Natural killer cell (primary cell): ENCODE measurements around the gene ANKRD40. TPM values are rescaled to one million over a fixed set of nuclear protein-coding genes. Genes with fewer than 3 reads are reported as not detected.

Experiments
- ATAC-seq, 3 donors: fragments of 150-1000 bp in 2 of 3; fragments of 200-7000 bp in 1 of 3; cut with Tn5 transposase; 1 replicate in 1 of 3; 2 replicates in 2 of 3; pipeline ENCODE4 v1.10.0; 2021; ENCODE audit warnings: mild to moderate bottlenecking in 2 of 3, moderate library complexity in 2 of 3
- DNase-seq, 2 donors: peaks; one replicate each; pipeline versions ENCODE4 v3.0.0 to v3.0.0-alpha.2; 2013 to 2021; ENCODE audit warnings: mixed read lengths in 1 of 2
- H3K27ac ChIP-seq: one replicate; pipeline ENCODE4 v1.5.1; 2013; ENCODE audit warnings: mild to moderate bottlenecking, low read length
- H3K27me3 ChIP-seq: one replicate; pipeline ENCODE4 v1.6.1; 2013; ENCODE audit warnings: low read length; ENCODE audit not compliant: control insufficient read depth, insufficient read depth
- H3K36me3 ChIP-seq: one replicate; pipeline ENCODE4 v1.6.1; 2013; ENCODE audit warnings: low read length; ENCODE audit not compliant: control insufficient read depth, insufficient read depth
- H3K4me1 ChIP-seq: one replicate; pipeline ENCODE4 v1.6.1; 2013; ENCODE audit warnings: low read length; ENCODE audit not compliant: control insufficient read depth, insufficient read depth
- H3K4me3 ChIP-seq: one replicate; pipeline ENCODE4 v1.5.1; 2013; ENCODE audit warnings: low read length
- H3K9me3 ChIP-seq: one replicate; pipeline ENCODE4 v1.6.1; 2013; ENCODE audit warnings: low read length; ENCODE audit not compliant: control insufficient read depth, insufficient read depth
- H3K27ac Mint-ChIP-seq, 2 donors: one replicate each; pipeline ENCODE4 v1.8.0; 2022; ENCODE audit warnings: mild to moderate bottlenecking in 2 of 2, mixed read lengths in 2 of 2, moderate library complexity in 1 of 2
- H3K27me3 Mint-ChIP-seq, 2 donors: one replicate each; pipeline ENCODE4 v1.8.0; 2022; ENCODE audit warnings: low read depth in 2 of 2, mixed read lengths in 2 of 2
- H3K36me3 Mint-ChIP-seq: one replicate; pipeline ENCODE4 v1.8.0; 2022; ENCODE audit warnings: mixed read lengths
- H3K4me1 Mint-ChIP-seq, 2 donors: one replicate each; pipeline ENCODE4 v1.8.0; 2022; ENCODE audit warnings: mixed read lengths in 2 of 2
- H3K4me3 Mint-ChIP-seq: one replicate; pipeline ENCODE4 v1.8.0; 2022; ENCODE audit warnings: mild to moderate bottlenecking, moderate library complexity, mixed read lengths
- H3K9me3 Mint-ChIP-seq, 2 donors: one replicate each; pipeline ENCODE4 v1.8.0; 2022; ENCODE audit warnings: mixed read lengths in 2 of 2
- WGBS: methylation state at CpG from one replicate; pipeline ENCODE4 v1.1.7; 2013; ENCODE audit warnings: missing lambda C conversion rate; ENCODE audit not compliant: insufficient coverage; 5-methylcytosine and 5-hydroxymethylcytosine counted together
- intact Hi-C: fragments of 100-400 bp; cut with micrococcal nuclease; formaldehyde crosslinking; loops from one replicate; pipeline ENCODE4 v1.14.2; 2022
- total RNA-seq, 4 donors: library from RNA; stranded (reverse); fragments of 120-200 nt in 1 of 4; gene quantifications; one replicate each; pipeline versions ENCODE4 v1.2.3 to v1.2.4, GENCODE V29; 2013 to 2022
- TF ChIP-seq, protein P1 (sequence below): fragments of 200-600 bp; IDR thresholded peaks from one replicate; pipeline ENCODE4 v1.8.0; 2022; ENCODE audit warnings: antibody characterized with exemption

The ANKRD40 gene
- total RNA-seq, 3 donors from 2014 or later (not counting 1 experiment from before 2014, with no cell fraction given), result 22.1 to 32.0 (median 30.8) TPM

GRCh38 chr17:50663812-50664374 lies 43.8 kb downstream of the ANKRD40 start:
- H3K9me3 ChIP-seq, result no peaks in the 10 kb centered on the region
- H3K4me3 Mint-ChIP-seq, result no peak overlapping the region
- H3K4me1 Mint-ChIP-seq, result peaks cover 0 to 7% of the 10 kb centered on the region in 2 donors
- ATAC-seq (no peak), DNase-seq (no peak)
- no peaks in the 10 kb centered on the region for H3K36me3 ChIP-seq
- no peaks in the 10 kb centered on the region for H3K27me3 ChIP-seq
- no peak overlapping the region for H3K4me3 ChIP-seq
- no peak overlapping the region for H3K27ac Mint-ChIP-seq
- peaks cover 0 to 6% of the 10 kb centered on the region in 2 donors for H3K27me3 Mint-ChIP-seq
- intact Hi-C loops, result no loop called here
- no peaks in the 10 kb centered on the region for H3K4me1 ChIP-seq
- 78% methylated on average over 10 of the region's 10 CpGs for WGBS
- no peak overlapping the region for H3K27ac ChIP-seq
- H3K9me3 Mint-ChIP-seq, result no peaks in the 10 kb centered on the region
- no peaks in the 10 kb centered on the region for H3K36me3 Mint-ChIP-seq
- TF ChIP-seq, protein P1, sequence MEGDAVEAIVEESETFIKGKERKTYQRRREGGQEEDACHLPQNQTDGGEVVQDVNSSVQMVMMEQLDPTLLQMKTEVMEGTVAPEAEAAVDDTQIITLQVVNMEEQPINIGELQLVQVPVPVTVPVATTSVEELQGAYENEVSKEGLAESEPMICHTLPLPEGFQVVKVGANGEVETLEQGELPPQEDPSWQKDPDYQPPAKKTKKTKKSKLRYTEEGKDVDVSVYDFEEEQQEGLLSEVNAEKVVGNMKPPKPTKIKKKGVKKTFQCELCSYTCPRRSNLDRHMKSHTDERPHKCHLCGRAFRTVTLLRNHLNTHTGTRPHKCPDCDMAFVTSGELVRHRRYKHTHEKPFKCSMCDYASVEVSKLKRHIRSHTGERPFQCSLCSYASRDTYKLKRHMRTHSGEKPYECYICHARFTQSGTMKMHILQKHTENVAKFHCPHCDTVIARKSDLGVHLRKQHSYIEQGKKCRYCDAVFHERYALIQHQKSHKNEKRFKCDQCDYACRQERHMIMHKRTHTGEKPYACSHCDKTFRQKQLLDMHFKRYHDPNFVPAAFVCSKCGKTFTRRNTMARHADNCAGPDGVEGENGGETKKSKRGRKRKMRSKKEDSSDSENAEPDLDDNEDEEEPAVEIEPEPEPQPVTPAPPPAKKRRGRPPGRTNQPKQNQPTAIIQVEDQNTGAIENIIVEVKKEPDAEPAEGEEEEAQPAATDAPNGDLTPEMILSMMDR, result no peak

GRCh38 chr17:50662632-50663225 lies 45.0 kb downstream of the ANKRD40 start:
- no peaks in the 10 kb centered on the region for H3K9me3 Mint-ChIP-seq
- Histone ChIP-seq H3K9me3 (no peaks in the 10 kb centered on the region), H3K27ac (no peak overlapping the region), H3K4me1 (no peaks in the 10 kb centered on the region), H3K36me3 (no peaks in the 10 kb centered on the region), H3K4me3 (no peak overlapping the region), H3K27me3 (no peaks in the 10 kb centered on the region)
- no peaks in the 10 kb centered on the region for H3K36me3 Mint-ChIP-seq
- peaks cover 0 to 6% of the 10 kb centered on the region in 2 donors for H3K27me3 Mint-ChIP-seq
- no peak overlapping the region for H3K4me3 Mint-ChIP-seq
- peaks cover 0 to 7% of the 10 kb centered on the region in 2 donors for H3K4me1 Mint-ChIP-seq
- TF ChIP-seq, protein P1, result no peak
- no peak overlapping the region for H3K27ac Mint-ChIP-seq
- no peak for ATAC-seq
- intact Hi-C loops, result no loop called here
- DNase-seq, result no peak
- WGBS, result 88% methylated on average over 8 of the region's 9 CpGs

DNA sequence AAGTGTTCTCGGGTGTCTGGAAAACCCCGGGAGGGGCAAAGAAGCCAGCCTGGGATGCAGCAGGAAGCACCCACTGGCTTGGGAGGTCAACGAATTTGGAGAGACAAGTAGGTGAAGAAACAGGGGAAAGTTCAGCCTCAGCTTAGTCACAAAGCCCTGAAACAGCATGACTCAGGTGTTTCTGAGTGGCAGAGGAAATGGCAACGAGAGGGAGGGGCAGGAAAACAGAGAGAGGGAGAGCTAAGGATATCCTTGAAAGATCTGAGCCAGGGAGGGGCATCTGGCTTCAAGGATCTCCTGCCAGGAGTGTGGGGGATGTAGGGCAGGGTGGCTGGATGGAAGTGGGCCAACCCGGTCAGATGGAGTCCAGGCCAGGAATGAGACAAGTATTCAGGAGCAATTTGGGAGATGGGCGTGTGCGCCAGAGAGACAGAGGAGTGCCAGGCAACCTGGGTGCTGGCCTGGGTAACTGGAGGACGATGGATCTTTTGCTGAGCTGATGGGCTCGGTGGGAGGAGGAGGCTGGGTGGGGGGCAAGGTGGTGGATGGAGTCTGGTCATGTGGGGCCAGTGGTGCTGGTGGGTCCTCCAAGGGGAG lies 45.8 kb downstream of the ANKRD40 start:
- TF ChIP-seq, protein P1, result no peak
- H3K36me3 Mint-ChIP-seq, result no peaks in the 10 kb centered on the region
- H3K4me3 ChIP-seq, result no peak overlapping the region
- WGBS, result 43% methylated on average over 9 of the region's 9 CpGs
- no peak for ATAC-seq
- no peak overlapping the region for H3K27ac ChIP-seq
- DNase-seq, result no peak
- H3K27me3 Mint-ChIP-seq, result peaks cover 0 to 6% of the 10 kb centered on the region in 2 donors
- H3K36me3 ChIP-seq, result no peaks in the 10 kb centered on the region
- intact Hi-C loops, result no loop called here
- no peaks in the 10 kb centered on the region for H3K9me3 ChIP-seq
- no peak overlapping the region for H3K27ac Mint-ChIP-seq
- H3K4me1 Mint-ChIP-seq, result peaks cover 0 to 7% of the 10 kb centered on the region in 2 donors
- no peaks in the 10 kb centered on the region for H3K4me1 ChIP-seq
- no peaks in the 10 kb centered on the region for H3K9me3 Mint-ChIP-seq
- H3K27me3 ChIP-seq, result no peaks in the 10 kb centered on the region
- H3K4me3 Mint-ChIP-seq, result no peak overlapping the region
